Stimulated activated CD8-positive, alpha-beta memory T cell treated with anti-CD3 and anti-CD28 coated beads, Interleukin-15, amount 100 ng/mL, for 1 hour (primary cell): ENCODE data around the gene RGS19.

ENCODE experiments used
- DNase-seq: peaks from one replicate; pipeline ENCODE4 v3.0.0-alpha.2; 2020; ENCODE audit warnings: low read depth

Gene RGS19

GRCh38 chr20:64035066-64035932 is 44.0 kb downstream of the RGS19 start:
- DNase-seq: no peak

GRCh38 chr20:64033981-64034493 is 45.3 kb downstream of the RGS19 start:
- DNase-seq: no peak

- no peak for DNase-seq
Observed at GRCh38 chr20:64032706-64033624, 46.4 kb downstream of the RGS19 start.

DNA sequence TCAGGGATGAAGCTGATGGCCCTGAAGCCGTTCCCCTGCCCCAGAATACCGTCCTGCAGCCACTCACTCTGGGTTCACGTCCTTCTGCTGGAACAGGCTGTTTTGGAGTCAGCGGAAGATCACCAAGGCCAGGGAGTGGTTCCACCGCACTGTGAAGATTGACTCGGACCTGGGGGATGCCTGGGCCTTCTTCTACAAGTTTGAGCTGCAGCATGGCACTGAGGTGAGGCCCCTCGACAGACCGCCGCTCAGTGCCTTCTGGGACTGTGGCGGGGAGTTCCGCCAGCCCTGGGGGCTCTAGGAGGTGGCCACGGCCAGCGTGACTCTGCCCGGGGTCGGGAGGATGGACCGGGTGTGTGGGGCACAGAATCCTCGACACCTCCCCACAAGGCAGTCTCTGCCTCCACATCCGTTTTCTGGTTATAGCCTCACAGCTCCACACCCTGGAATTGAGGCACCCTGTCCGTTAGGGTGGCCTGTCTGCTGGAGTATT is 47.5 kb downstream of the RGS19 start:
- no peak for DNase-seq

DNA sequence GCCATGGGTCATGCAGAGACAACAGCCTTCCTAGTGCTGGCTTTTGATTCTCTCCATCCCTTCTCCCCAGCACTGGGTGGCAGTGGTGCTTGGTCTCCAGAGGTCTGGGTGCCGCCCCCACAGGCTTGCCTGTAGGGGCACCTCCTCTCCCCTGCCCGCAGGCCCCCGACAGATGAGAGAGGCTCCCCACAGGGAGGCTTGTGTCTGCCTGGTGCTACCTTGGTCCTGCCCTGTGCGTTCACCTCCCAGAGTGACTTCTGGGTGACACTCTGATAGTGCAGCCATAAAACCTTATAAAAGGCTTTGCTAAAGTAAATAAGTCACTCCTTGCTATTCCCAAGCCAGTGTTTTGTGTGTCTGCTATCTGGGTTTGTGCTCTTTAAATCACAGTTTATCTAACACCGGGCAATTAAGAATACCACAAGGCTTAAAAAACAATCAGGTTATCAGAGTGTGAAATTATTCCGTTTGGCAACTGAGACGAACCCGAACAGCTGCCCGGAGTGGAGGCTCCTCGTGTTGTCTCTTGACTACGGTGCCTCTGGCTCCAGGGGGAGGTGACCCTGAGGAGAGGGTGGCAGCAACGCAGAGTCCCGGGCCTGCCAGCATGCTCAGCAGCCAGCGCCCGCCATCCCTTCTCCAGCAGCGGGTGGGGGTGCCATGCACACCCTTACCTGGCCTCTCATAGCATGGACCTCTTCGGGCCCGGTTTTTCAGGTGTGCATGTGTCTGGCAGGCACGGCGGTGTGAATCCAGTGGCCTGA is 48.8 kb downstream of the RGS19 start:
- DNase-seq: no peak

DNA sequence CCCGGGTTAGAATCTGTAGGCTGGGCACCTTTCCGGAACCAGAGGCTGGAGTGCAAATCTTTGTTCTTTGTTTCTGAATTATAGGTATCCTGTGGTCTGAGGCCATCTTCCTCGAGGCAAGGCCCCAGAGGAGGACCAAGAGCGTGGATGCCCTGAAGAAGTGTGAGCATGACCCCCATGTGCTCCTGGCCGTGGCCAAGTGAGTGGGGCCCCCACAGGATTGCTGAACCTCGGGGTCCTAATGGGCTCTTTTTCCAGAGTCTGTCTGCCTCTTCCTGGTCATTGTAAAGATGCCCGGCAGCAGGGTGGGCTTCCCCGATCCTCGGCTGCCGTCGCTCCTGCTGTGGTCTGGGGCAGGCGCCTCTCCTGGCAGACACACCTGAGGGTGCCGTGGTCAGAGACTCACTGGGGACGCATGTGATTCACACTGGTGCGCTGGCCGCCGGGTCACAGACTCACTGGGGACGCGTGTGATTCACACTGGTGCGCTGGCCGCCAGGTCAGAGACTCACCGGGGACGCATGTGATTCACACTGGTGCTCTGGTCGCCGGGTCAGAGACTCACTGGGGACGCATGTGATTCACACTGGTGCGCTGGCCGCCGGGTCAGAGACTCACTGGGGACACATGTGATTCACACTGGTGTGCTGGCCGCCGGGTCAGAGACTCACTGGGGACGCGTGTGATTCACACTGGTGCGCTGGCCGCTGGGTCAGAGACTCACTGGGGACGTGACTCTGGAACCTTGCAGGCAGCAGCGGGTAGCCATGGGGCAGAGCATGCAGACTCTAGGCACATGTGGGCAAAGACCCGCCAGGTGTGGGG is 49.8 kb downstream of the RGS19 start:
- no peak for DNase-seq

GRCh38 chr20:64027981-64028685 is 51.2 kb downstream of the RGS19 start:
- no peak for DNase-seq

GRCh38 chr20:64025826-64026412 is 53.4 kb downstream of the RGS19 start:
- no peak for DNase-seq

GRCh38 chr20:64025101-64025825 is 54.1 kb downstream of the RGS19 start:
- DNase-seq: no peak

- DNase-seq: no peak
Observed at GRCh38 chr20:64024141-64024990, 55.0 kb downstream of the RGS19 start.

DNA sequence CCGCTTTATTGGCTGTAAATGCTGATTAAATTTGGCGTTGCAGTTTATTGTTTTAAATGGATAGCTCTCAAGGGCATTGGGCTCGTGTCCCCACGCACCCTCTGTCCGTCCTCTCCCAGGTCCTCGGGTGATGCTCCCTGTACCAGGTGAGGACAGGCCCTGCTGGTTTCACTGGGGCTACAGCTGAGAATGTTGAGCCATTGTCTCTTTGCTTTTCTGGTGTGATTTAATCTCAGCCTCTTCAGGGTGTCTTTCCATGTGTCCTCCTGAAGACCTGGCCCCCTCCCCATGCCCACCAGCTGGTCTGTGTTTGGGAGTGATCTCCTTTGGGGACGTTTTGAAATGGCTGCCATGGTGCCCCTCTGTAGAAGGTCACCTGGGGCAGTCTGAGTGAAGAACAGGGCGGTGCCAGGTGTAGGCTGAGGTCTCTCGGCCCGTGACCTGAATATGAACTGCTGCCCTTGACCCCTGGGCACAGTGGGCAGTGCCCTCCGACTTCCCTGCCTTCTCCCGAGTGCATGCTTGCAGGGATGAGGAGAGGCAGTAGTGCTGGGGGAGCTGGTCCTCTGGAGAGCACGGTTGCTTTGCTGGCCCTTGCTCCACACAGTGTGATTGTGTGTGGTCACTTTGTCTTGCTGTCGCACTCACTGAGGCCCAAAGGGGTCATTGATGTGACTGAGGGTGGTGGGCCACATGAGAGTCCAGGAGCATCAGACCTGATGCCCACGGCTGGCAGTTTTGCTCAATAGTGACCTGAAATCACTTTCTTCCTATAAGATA is 55.8 kb downstream of the RGS19 start:
- DNase-seq: no peak
